ENCODE measurements around the gene RTEL1. TPM values are rescaled to one million over a fixed set of nuclear protein-coding genes. Genes with fewer than 3 reads are reported as not detected.

Gene RTEL1, protein sequence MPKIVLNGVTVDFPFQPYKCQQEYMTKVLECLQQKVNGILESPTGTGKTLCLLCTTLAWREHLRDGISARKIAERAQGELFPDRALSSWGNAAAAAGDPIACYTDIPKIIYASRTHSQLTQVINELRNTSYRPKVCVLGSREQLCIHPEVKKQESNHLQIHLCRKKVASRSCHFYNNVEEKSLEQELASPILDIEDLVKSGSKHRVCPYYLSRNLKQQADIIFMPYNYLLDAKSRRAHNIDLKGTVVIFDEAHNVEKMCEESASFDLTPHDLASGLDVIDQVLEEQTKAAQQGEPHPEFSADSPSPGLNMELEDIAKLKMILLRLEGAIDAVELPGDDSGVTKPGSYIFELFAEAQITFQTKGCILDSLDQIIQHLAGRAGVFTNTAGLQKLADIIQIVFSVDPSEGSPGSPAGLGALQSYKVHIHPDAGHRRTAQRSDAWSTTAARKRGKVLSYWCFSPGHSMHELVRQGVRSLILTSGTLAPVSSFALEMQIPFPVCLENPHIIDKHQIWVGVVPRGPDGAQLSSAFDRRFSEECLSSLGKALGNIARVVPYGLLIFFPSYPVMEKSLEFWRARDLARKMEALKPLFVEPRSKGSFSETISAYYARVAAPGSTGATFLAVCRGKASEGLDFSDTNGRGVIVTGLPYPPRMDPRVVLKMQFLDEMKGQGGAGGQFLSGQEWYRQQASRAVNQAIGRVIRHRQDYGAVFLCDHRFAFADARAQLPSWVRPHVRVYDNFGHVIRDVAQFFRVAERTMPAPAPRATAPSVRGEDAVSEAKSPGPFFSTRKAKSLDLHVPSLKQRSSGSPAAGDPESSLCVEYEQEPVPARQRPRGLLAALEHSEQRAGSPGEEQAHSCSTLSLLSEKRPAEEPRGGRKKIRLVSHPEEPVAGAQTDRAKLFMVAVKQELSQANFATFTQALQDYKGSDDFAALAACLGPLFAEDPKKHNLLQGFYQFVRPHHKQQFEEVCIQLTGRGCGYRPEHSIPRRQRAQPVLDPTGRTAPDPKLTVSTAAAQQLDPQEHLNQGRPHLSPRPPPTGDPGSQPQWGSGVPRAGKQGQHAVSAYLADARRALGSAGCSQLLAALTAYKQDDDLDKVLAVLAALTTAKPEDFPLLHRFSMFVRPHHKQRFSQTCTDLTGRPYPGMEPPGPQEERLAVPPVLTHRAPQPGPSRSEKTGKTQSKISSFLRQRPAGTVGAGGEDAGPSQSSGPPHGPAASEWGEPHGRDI (N-terminal part only)
- 9.9 and 12.9 TPM in 2 replicates for polyA plus RNA-seq (2012; rRNA removed)
- 1.5 and 2.4 TPM in 2 replicates for polyA plus RNA-seq (2012; cell fraction: cytosol; rRNA removed)
- 82.0 and 145 TPM in 2 replicates for polyA plus RNA-seq (2012; cell fraction: nucleus; rRNA removed)

DNA sequence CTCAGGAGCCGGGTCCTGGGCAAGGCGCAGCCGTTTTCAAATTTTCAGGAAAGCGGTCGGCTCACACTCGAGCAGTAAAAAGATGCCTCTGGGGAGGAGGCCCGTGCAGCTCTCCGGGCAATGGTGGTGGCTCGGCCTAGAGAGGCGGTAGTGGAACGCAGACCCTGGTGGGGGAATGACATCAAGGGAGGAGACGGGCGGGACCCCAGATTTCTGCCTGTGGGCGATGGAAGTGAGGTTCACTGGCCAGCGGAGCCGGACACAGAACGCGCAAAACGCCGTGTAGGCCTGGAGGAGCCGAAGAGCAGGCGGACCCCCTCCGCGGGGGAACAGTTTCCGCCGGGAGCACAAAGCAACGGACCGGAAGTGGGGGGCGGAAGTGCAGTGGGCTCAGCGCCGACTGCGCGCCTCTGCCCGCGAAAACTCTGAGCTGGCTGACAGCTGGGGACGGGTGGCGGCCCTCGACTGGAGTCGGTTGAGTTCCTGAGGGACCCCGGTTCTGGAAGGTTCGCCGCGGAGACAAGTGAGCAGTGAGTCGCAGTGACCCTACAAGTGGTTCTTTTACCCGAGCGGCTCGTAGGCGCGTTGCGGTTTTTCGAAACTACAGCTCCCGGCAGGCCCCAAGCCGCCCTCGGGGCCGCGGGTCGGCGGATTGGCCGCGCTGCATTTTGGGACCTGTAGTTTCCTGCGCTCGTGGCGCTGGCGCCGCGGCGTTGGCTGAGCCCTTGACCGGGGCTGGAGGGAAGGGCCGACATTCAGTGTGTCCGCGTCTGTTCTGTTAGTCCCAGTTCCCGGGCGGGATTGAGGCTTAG lies at the start of gene RTEL1:
TSS of gene RTEL1 (plus strand) at position 376 of the 812 bp plus-strand sequence. CDS start 1,091 bp downstream, outside the sequence.
- Histone ChIP-seq H3K27me3 (ENCODE audit: insufficient read depth) (no peaks in the 10 kb centered on the region), H3K9ac (peak within 1 kb of the TSS; percentile 62), H4K20me1 (ENCODE audit: insufficient read depth) (no peaks in the 10 kb centered on the region), H3F3A (replicated peaks; ENCODE audit: insufficient read depth) (peaks cover 8% of the 10 kb centered on the region), H3K27ac (ENCODE audit: low read depth in 2 of 2, low read length in 1 of 2) (peak within 1 kb of the TSS; percentile 59 to 89; a peak in 3 of 4 replicates), H3K9me3 (no peaks in the 10 kb centered on the region), H3K4me2 (peak within 1 kb of the TSS; percentile 82), H3K4me1 (ENCODE audit: control insufficient read depth in 1 of 2, insufficient read depth in 2 of 2, low read depth in 1 of 2, low read length in 1 of 2) (peaks cover 5 to 28% of the 10 kb centered on the region in 2 experiments; a peak in 2 of 4 replicates), H3K9me2 (no peaks in the 10 kb centered on the region), H2AFZ (ENCODE audit: low read depth) (peak within 1 kb of the TSS; percentile 81), H3K79me2 (ENCODE audit: insufficient read depth) (peaks cover 25% of the 10 kb centered on the region), H3K4me3 (ENCODE audit: low read depth in 2 of 2, low read length in 1 of 2) (peak within 1 kb of the TSS; percentile 91 to 97), H3K36me3 (replicated peaks in 1 of 2; ENCODE audit: control insufficient read depth in 1 of 2, insufficient read depth in 2 of 2, low read length in 1 of 2) (peaks cover 0 to 28% of the 10 kb centered on the region in 2 experiments)
- ChIA-PET CTCF (no interaction called here), POLR2A (interaction anchor here (0.8 to 1.3 kb wide), 5 partner anchors 31 to 122 kb away, joined by 3 to 8 read pairs (median 6); partner anchors contain the start of genes ARFRP1, GMEB2, PTK6 and ZGPAT)
- 9% methylated on average over 38 of the region's 73 CpGs for WGBS (ENCODE audit: low lambda C conversion rate)
- peak; percentile 79 for TF ChIP-seq MXI1 (IDR thresholded peaks at IDR 0.05; ENCODE audit: low read depth, low read length)
- TF ChIP-seq, protein P1, sequence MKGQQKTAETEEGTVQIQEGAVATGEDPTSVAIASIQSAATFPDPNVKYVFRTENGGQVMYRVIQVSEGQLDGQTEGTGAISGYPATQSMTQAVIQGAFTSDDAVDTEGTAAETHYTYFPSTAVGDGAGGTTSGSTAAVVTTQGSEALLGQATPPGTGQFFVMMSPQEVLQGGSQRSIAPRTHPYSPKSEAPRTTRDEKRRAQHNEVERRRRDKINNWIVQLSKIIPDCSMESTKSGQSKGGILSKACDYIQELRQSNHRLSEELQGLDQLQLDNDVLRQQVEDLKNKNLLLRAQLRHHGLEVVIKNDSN (IDR thresholded peaks at IDR 0.05; ENCODE audit: borderline replicate concordance, low read depth) = peak; percentile 57
- peak; percentile 57; the same call in 1 of the 2 replicates for TF ChIP-seq POLR2AphosphoS5 (IDR thresholded peaks at IDR 0.05; ENCODE audit: low read depth, low read length)
- TF ChIP-seq, protein P2, sequence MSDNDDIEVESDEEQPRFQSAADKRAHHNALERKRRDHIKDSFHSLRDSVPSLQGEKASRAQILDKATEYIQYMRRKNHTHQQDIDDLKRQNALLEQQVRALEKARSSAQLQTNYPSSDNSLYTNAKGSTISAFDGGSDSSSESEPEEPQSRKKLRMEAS (IDR thresholded peaks at IDR 0.05; ENCODE audit: low read depth) = peak; percentile 65
- TF ChIP-seq TAF1 (IDR thresholded peaks at IDR 0.05; ENCODE audit: borderline replicate concordance, low read depth, low read length) = peak; percentile 90
- peak in 1 of 2 experiments; percentile 36; a peak in 1 of 4 replicates for TF ChIP-seq EP300 (IDR thresholded peaks at IDR 0.05; ENCODE audit: borderline replicate concordance in 1 of 2, low read depth in 1 of 2, low read length in 1 of 2)
- peak; percentile 31; the same call in 1 of the 2 replicates for TF ChIP-seq MEF2A (IDR thresholded peaks at IDR 0.05; ENCODE audit: borderline replicate concordance, low read depth)
- no peak for TF ChIP-seq NRF1 (IDR thresholded peaks at IDR 0.05; ENCODE audit: low read depth, low read length)
- 0 out of 2 replicates have a peak, but pooled peaks have one; percentile 46 for TF ChIP-seq YY1 (IDR thresholded peaks at IDR 0.05; ENCODE audit: low read depth)
- no peak for TF ChIP-seq EZH2phosphoT487 (IDR thresholded peaks at IDR 0.05; ENCODE audit: borderline replicate concordance, low read depth)
- peak; percentile 99 for TF ChIP-seq GABPA (IDR thresholded peaks at IDR 0.05; ENCODE audit: low read depth)
- TF ChIP-seq, protein P3, sequence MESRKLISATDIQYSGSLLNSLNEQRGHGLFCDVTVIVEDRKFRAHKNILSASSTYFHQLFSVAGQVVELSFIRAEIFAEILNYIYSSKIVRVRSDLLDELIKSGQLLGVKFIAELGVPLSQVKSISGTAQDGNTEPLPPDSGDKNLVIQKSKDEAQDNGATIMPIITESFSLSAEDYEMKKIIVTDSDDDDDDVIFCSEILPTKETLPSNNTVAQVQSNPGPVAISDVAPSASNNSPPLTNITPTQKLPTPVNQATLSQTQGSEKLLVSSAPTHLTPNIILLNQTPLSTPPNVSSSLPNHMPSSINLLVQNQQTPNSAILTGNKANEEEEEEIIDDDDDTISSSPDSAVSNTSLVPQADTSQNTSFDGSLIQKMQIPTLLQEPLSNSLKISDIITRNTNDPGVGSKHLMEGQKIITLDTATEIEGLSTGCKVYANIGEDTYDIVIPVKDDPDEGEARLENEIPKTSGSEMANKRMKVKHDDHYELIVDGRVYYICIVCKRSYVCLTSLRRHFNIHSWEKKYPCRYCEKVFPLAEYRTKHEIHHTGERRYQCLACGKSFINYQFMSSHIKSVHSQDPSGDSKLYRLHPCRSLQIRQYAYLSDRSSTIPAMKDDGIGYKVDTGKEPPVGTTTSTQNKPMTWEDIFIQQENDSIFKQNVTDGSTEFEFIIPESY (IDR thresholded peaks at IDR 0.05; ENCODE audit: borderline replicate concordance, low read depth) = 0 out of 2 replicates have a peak, but pooled peaks have one; percentile 28
- peak; percentile 78; the same call in 1 of the 2 replicates for TF ChIP-seq SIN3A (IDR thresholded peaks at IDR 0.05; ENCODE audit: borderline replicate concordance, low read depth, low read length)
- TF ChIP-seq ELF1 (IDR thresholded peaks at IDR 0.05) = peak; percentile 63
- no peak for TF ChIP-seq NFIC (IDR thresholded peaks at IDR 0.05; ENCODE audit: borderline replicate concordance)
- peak; percentile 96 for DNase-seq

All from SK-N-SH (cell line).